GM18499 (cell line): ENCODE data around the gene DENND6B.
"Not testable (repeated sequence)": the region's sequence is repeated elsewhere in the genome, so short reads cannot be mapped to it uniquely, and the experiment has no call there.

Source experiments
- ATAC-seq: cut with Tn5 transposase; IDR thresholded peaks from one replicate; pipeline ENCODE4 v1.9.1; 2021; ENCODE audit warnings: moderate number of reproducible peaks; ENCODE audit not compliant: insufficient read depth, unreplicated experiment

DENND6B gene

DNA sequence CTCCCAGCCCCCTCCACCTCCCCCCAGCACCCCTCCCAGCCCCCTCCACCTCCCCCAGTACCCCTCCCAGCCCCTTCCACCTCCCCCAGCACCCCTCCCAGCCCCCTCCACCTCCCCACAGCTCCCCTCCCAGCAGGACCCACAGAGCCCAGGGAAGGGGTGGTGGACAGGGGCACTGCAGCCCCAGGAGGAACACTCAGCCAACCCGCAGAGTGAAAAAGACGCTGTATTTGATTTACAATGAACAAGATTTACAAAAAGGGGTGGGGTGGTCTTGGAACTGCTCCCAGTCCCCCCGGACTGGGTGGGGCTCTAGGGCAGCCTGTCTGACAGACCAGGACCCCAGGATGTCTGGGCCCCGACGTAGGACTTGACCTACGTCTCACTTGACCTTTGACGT is 52.0 kb downstream of the DENND6B start:
- ATAC-seq: no peak

DNA sequence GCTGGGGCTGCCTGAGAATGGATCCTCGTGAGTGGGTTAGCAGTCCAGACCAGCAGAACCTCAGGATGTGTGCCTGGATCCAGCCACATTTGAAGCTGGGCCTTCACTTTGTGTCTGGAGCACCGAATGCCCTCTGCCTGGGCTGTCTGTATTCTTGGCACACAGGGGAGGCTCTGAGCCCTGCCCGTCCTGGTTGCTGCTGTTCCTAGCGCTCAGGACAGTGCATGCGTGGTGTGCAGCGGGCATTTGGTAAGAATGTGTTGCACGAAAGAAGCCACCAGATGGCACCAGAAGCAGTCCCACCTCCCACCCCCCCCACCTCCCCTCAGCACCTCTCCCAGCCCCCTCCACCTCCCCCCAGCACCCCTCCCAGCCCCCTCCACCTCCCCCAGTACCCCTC is 52.5 kb downstream of the DENND6B start:
- ATAC-seq: no peak

DNA sequence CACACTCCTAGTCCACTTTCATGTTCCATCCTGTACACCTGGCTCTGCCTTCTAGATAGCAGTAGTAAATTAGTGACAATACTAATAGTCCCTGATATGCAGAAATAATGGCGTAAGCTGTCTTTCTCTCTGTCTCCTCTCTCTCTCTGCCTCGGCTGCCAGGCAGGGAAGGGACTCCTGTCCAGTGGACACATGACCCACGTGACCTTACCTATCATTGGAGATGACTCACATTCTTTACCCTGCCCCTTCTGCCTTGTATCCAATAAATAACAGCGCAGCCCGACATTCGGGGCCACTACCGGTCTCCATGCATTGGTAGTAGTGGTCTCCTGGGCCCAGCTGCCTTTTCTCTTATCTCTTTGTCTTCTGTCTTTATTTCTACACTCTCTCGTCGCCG is 53.0 kb downstream of the DENND6B start:
- ATAC-seq: not testable (repeated sequence)

DNA sequence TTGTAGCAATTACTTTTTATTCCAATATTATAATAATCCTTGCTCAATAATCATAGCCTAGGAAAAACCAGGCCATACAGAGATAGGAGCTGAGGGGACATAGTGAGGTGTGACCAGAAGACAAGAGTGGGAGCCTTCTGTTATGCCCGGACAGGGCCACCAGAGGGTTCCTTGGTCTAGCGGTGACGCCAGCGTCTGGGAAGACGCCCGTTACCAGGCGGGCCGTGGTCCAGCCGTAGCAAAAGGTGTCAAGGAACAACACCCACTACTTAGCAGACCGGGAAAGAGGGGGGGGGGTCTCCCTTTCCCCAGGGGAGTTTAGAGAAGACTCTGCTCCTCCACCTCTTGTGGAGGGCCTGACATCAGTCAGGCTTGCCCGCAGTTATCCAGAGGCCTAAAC is 53.5 kb downstream of the DENND6B start:
- not testable (repeated sequence) for ATAC-seq

DNA sequence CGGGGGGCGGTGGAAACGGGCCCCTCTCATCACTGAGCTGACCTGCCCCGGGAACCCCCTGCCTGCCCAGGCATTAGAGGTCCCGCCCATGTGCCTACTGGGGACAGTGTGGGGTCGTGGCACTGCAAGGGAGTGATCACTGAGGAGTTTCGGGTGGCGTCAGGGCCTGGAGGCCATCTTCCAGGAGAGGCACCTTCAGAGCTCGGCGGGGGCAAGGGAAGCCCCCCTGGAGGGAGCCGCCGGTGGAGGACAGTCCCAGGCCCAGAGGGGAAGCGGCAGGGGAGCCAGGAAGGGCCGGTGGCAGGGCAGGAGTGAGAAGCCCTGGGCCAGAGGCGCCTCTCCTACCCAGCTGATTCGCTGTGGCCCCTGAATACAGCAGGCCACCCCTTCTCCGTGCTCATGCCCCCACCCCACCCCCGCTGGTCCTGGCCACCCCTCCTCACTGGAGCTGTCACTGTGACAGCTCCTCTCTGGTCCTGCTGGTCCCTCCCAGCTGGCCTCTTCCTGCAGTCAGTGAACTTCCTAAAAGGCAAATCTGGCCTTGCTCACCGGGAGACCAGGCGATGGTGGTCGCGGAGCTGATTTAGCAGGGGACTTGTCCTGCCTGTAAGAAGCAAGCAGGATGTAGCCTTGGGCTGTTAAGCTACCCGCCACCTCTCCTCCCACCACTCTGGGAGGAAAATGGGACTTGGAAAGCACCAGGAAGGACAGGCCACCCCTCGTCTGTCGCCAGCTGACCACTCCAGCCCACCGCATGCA is 54.6 kb downstream of the DENND6B start:
- no peak for ATAC-seq

DNA sequence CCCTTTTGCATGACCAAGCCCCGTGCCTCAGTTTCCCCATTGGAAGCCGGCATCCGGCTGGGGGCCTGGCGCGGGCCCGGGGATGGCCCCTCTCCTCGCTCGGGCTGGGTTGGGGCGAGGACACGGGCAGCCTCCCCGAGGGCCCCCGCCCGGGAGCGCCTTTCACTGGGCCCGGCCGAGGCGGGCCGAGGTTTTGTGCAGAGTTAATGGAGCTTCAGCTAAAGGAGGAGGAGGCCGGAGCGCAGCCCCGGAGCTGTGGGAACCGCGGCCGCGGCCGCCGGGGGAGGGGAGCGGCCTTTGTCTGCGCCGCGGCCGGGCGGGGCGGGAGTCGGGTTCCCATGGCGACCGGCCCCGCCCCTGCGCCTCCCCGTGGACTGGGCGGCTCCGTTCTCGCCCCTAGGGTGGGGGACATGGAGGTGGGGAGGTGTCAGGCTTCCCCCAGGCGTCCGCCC is 55.3 kb downstream of the DENND6B start:
- no peak for ATAC-seq

DNA sequence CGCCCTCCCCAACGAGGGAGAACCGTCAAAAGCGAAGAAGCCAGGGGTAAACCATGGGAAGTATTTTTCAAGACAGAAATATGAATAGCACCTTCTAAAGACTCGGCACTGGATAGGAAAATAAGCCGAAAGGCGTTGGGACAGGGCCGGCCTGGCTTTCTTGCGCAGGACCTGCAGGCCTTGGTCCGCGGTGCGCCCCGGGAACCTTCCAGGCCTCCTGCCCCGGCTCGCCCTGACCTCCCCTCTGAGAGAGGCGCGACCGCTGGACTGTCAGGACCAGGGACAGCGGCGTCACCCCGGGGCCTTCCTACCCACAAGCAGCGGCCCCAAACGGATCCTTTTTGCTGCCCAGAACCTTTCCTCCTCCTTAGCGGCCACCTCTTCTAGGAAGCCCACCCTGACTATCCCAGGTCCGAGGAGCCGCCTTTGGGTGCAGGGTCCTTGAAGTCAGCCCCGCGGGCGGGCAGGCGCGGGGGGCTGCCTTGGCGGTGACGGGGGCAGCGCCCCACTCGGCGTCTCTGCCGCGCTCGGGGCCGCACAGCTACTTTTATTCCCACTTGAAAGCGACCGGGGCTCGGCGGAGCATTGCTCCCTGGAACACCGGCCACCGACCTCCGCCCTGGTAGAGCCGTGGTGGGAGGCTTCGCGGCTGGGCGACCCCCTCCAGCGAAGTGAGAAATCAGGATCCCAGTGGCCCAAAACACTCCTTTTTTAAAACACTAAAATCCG is 56.0 kb downstream of the DENND6B start:
- no peak for ATAC-seq

DNA sequence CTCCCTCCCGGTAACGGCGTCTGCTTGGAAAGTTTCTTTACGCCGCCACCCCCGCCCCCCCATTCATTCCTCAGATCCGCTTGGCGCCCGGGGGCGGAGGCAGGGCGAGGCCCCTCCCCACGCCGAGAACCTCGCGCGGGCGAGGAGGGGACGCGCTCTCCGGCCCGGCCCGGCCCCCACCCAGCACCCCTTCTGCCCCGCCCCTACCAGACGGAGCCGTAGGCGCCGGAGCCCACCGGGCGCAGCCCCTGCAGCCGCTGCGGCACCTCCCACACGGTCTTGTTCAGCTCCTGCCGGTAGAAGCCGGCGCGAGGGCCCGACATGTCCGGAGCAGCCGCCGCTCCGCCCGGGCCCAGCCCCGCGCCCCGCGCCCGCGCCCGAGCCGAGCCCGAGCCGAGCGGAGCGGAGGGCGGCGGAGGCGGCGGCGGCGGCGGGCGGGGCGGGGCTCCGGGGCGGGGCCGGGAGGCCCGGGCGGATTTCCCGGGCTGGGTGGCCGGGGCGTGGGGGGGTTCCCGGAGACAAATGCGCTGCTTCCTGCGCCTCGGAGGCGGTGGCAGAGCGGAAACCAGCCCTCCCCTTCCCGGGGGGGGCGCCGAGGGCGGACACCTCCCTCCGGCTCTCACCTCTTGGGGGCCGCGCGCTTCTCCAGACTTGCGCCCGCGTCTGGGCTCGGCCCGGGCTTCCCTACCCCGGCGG is 56.7 kb downstream of the DENND6B start, which contains the start of gene MAPK11:
TSS of gene MAPK11 (minus strand) at position 411 of the 696 bp plus-strand sequence. CDS start at position 323, 88 bp downstream.
- no peak for ATAC-seq

DNA sequence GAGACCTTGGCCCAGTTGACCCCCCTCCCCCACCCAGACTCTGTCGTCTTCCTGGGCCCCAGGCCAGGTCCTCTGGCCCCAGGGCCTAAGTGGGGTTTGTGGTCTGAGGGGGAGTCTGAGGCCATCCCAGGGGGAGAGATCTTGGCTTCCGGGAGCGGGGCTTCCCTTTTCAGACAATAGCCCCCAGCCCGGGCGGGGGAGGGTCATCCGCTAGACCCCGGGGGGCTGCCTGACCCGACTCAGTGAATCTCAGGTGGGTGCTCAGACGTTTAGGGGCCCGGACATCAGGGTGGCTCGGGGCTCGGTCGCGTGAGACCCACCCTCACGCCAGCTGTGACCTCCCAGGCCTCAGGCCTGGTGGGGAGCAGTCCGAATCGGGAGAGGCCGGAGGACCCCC is 57.2 kb downstream of the DENND6B start:
- no peak for ATAC-seq

DNA sequence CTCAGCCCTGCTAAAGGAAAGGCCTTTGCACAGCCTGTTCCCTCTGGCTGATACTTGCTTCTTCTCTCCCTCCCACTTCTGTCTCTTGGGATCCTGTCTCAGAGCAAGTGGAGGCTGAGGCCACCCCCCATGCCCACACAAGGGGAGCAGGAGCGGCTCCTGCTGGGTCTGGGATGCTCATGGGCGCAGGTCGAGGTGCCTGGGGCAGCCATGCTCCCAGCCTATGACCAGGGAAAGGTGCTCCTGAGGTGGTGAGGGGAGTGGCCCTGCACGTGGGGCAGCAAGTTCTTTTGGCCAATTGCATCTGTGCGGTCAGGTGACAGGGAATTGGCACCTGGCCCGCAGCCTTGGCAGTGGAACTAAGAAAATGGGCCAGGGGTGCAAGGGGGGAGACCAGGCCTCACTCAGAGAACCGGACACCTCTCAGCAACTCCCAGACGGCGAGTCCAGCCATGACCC is 58.1 kb downstream of the DENND6B start:
- ATAC-seq: no peak

DNA sequence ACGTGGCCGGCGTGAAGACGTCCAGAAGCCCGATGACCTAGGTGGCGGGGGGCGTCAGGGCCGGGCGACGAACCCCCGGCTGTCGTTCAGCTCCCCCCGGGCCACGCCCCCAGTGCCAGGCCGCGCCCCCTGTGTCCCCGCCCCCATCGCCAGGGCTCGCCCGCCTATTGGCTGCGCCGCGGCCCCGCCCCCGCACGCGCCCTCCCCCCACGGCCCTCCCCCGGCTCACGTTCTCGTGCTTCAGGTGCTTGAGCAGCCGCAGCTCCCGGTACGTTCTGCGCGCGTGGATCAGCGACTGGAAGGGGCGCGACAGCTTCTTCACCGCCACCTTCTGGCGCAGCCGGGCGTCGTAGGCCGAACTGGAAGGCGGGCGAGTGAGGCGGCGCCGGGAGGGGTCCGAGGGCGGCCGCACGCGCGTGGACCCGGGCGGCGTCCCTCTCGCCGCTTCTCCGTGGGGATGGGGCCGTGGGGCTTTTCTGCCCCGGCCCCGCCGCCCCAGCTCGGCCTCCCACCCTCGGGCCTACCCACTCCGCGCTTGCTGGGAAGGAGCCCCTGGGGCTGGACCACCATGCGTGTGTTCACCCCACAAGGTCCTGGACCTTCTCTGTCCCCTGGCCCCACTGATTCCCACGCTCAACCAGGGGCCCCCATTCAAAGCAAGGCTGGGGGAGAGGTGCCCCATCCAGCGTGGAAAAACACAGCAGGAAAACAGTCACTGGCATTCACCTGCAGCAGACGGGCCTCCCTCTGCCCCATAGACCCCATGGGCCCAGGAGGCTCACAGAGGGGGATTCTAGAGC is 59.0 kb downstream of the DENND6B start:
- no peak for ATAC-seq

DNA sequence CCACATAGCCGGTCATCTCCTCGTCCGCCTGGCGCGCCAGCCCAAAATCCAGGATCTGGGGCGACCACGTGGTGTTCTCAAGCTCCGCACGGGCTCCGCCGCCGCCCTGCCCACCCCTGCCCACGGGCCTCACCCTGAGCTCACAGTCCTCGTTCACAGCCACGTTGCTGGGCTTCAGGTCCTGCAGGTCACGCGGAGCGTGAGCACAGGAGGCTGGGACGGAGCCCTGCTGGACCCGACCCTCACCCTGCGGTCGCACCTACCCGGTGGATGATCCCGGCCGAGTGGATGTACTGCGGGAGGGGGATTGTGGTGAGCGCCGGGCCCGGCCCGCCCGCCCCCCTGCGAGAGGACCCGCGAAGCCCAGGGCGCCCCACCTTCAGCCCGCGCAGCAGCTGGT is 59.8 kb downstream of the DENND6B start:
- ATAC-seq: no peak

DNA sequence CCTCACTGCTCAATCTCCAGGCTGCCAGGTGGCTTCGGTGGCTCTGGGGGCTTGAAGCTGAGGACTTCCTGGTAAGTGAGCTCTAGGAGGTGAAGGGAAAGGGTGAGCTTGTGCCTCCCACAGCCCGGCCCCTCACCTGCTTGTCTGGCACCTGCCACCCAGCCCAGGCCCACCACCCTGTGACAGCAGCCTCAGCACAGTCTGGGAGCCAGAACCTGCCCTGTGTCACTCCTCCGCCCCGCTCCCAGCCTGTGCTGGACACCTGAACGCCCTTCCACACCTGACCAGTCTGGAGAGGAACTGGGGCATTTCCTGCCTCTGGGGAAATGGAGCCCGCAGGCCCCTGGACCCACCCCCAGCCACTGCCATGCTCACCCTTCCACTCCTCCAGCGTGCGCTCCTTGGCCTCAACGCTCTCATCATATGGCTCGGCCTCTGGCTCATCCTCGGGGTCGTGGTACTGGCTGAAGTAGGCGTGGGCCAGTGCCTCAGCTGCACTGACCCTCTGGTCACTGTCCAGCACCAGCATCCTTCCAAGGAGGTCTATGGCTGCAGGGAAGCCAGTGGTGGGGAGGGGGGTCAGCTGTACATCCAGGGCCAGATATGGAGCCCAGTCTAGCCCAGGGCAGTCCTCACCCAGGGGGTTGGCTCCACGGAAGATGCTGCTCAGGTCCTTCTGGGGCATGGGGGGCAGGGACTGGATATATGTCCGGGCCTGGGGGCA is 61.7 kb downstream of the DENND6B start:
- no peak for ATAC-seq

DNA sequence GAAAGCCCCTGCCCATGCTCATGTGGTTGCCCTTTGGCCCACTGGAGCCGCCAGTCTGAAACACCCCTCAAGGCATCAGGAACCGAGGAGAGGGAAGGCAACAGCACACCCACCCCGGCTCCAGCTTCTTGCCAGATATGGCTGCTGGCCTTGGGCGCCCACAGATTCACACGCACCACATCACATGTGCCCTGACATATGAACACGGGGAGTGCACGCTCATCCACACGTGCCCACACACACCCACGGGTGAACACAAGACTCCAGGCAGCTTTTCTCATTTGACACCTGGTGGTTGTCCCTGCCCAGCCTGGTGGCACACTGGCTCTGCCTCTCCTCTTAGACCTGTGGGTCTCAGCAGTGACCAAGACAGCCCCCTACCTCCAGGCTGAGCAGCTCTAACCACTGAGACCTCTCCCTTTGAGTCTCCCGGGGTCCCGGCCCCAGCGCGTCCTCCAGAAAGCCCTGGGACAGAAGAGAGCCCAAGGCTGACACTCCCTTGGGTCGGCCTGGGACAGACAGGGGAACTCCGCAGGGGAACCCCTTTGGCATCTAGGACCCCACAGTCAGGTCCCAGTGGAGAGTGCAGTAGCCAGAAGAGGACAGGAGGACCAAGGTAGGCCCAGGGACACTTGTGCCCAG is 62.6 kb downstream of the DENND6B start:
- ATAC-seq: no peak

DNA sequence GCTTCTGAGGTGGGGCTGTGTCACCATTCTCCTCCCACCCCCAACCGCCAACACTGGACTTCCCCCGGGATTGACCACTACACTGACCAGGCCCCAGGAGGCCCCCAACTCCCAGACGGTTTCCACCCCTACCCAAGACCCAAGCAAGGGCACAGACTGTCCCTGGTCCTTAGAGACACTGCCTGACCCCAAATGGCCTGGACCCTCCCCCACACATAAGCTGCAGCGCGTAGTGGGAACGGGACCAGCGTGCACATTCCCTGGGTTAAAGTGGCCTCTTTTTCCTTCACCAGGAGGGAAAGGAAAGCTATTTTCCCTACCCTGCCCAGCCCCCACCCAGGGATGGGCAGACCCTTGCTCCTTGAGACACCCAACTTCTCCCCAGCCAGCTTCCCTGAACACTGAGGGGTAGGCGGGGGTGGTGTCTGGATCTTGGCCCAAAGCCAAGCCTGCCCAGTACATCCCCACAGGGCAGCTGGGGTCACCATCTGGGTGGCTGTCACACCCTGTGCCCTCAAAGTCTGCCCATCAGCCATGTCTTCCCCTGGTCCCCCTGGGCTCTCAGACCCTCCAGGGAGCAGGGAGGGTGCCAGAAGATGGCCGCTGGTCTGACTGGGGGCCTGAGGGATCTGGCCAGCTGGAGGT is 63.7 kb downstream of the DENND6B start:
- ATAC-seq: no peak

DNA sequence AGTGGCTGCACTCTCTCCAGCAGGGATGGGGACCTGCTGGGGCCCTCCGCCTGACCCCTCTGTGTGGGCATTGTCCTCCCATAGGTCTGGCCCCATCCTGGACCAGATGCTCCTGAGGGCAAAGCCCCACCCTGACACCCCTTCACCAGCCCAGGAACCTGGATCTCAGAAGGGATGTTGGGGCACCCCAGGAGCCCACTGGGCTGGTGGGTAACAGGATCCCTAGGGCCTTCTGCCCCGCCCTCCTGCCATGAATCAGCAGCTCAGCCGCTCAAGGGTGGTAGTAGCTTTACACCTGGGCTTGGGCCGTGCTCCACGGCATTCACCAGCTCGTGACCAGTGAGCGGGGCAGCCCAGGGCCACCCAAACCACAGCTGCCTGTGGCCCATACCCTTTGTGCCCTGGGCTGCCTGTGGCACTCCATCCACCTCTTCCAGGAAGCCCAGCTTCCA is 64.3 kb downstream of the DENND6B start:
- no peak for ATAC-seq

DNA sequence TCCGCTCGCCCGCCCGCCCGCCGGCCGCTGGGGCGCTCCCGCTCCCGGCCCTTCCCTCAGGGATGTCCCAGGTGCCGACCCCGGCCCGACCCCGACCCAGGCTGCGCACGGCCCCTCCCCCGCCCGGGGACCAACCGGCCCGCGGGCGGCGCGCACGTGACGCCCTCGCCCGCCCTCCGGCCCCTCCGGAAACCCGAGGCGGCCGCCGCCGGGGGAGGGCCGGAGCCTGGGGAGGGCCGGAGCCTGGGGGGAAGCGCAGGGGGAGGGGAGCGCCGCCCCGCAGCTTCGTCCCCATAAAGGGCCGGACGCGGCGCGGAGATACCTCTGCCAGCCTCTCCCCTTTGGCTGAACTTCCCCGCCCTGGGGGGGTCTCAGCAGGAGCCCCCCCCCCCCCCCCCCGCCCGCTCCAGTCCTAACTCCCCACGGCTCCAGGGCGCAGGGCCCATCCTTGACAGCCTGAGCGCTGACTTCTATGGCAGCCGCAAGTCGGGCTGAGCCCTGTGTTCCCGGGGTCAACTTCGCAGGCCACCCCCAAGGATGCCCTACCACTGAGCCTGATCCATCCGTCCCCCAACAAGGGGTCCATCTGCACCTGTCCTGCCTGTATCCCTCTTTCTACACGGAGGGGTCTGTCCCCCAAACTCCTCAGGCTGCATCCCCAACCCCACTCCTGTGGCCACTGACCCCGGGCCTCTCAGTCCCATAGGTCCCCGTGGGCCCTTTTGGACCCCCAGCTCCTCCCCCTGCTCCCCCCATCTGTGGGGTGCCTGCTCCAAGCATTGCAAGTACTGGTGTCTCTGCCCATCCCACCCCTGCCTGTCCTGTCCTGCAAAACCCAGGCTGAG is 65.0 kb downstream of the DENND6B start, which contains the start of gene MAPK12:
TSS of gene MAPK12 (minus strand) at position 69 of the 845 bp plus-strand sequence. CDS start 174 bp downstream, outside the sequence.
- ATAC-seq: no peak
